GM18520 (cell line): ENCODE data around the gene PDS5B.
"Not testable (repeated sequence)": the region's sequence is repeated elsewhere in the genome, so short reads cannot be mapped to it uniquely, and the experiment has no call there.

Experiments used
- ATAC-seq: cut with Tn5 transposase; IDR thresholded peaks from one replicate; pipeline ENCODE4 v1.9.1; 2021; ENCODE audit not compliant: unreplicated experiment

PDS5B gene

DNA sequence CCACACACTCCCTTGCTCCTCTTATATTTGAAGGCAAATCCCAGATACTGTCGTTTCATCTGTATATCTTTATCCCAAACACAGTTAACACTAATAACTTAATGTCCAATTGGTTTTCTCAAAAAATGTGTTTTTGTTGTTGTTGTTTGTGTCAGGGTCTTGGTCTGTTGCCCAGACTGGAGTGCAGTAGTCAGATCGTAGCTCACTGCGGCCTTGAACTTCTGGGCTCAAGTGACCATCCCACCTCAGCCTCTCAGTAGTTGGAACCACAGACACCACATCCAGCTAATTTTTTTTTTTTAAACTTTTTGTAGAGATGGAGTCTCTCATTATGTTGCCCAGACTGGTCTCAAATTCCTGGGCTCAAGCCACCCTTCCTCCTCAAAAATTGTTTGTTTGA is 137.7 kb downstream of the PDS5B start:
- ATAC-seq = no peak

- no peak for ATAC-seq
These were observed 140.3 kb downstream of the PDS5B start for GRCh38 chr13:32726374-32727037.

DNA sequence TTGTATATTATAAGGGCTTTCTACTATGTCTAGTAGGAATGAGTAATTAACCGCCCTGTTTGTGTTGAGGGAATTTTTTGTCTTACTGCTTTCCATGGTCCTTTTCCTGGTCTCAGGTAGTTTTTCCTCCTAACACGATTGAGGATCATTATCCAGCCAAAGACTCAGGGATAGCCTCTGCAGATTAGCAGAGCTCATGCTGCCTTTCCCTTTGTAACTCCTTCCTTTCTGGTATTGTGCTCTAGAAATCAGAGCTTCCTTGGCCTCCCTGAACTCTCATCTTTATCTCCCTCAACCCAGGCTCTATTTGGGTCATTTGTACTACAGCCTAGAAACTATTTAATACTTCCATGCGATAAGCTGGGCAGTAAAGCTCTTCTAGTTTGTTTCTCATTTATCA is 142.1 kb downstream of the PDS5B start:
- no peak for ATAC-seq

- not testable (repeated sequence) for ATAC-seq
These were observed 142.8 kb downstream of the PDS5B start for GRCh38 chr13:32729097-32729496.

DNA sequence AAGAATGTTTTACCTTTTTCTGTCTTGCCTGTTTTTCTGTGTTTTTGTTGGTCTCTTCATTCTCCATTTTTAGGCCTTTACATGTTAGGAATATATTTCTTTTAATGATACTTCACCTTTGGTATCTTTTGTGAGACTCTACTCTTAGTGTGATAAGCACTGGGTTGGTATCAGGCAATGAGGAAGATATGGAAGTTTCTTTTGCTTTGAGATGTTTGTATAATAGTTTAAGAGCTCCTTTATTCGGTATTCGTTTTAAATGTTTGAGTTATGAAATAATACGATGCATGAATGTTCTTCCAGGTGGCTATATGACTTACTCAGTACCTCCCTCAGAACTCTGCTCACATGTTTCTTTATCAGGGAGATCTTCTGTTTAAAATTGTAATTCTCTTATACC is 144.8 kb downstream of the PDS5B start:
- no peak for ATAC-seq

DNA sequence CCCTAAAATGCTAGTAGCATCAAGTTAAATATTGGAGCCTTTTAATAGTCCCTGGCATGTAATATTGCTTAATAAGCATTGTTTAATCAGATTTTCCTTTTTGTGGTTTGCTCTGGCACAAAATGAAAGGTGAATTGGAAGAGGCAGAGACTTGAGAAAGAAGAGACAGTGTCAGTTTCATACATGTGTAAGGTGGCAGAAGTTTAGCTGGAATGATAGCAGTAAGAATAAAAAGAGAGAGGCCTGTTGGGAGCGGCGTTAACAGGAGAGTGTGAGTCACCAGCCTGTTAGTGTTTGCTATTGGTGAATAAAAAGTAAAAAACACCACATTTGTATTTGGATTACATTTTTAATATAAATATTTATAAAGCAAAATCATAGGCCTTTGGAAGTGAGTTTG is 145.3 kb downstream of the PDS5B start:
- no peak for ATAC-seq

- no peak for ATAC-seq
These were observed 147.4 kb downstream of the PDS5B start for GRCh38 chr13:32733690-32734089.

GRCh38 chr13:32734511-32734910 is 148.3 kb downstream of the PDS5B start:
- ATAC-seq = no peak

- no peak for ATAC-seq
These were observed 149.6 kb downstream of the PDS5B start for GRCh38 chr13:32735859-32736258.

- no peak for ATAC-seq
These were observed 150.4 kb downstream of the PDS5B start for GRCh38 chr13:32736648-32737047.

DNA sequence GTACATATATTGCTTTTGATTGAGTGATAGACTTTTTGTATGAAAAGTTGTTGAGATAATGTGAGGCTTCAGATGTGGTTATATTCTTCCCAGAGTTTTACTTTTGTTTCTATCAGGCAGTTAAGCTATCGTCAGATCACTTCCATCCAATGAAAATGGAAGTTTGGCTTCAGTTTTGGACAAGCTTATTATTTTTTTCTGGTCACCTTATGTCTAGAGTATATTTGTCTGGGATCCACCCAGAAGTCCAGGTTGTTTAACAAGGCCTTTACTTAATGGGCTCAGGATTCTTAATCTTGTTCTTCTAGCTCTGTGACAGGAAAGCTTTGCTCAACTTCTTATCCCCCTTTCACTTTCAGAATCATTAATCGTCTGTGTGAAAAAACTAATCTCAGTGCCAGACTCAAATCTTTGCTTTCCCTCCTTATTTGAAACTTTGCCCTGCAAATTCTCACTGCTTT is 150.9 kb downstream of the PDS5B start:
- ATAC-seq = peak; percentile 32

DNA sequence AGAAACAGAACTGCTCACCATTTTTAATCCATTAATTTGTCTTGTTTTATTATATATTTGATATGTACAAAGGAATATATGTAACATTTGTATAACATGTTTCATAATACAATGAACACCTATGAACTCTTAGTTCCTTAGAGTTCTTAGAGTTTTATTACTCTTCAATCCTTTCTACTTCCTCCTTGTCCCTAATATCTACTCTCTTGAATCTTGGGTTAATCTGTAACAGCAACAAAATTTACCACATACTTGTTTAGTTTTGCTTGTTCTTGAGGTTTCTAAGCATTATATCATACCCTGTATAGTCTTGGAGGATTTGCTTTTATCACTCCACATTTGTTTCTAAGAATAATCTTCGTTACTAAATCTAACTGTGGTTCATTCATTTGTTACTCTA is 151.4 kb downstream of the PDS5B start:
- ATAC-seq = peak; percentile 28

GRCh38 chr13:32745509-32745908 is 159.3 kb downstream of the PDS5B start:
- no peak for ATAC-seq

- no peak for ATAC-seq
These were observed 160.2 kb downstream of the PDS5B start for GRCh38 chr13:32746474-32746873.

DNA sequence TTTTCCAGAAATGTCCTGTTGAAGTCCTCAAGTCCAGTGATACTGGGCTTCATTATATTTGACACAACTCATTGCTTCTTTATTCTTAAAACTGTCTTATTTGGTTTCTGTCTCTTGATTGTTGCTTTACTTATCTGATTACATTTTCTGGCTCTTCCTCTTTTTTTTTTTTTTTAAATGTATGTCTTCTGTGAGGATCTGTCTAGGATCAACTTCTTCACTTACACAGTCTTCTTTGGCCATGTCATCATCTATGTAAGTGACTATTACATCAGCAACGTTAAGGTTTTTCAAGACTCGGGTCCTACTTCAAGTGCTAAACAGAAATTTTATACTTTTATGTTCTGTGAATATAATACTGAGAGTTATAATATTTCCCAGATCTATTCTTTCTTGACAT is 162.1 kb downstream of the PDS5B start:
- no peak for ATAC-seq

DNA sequence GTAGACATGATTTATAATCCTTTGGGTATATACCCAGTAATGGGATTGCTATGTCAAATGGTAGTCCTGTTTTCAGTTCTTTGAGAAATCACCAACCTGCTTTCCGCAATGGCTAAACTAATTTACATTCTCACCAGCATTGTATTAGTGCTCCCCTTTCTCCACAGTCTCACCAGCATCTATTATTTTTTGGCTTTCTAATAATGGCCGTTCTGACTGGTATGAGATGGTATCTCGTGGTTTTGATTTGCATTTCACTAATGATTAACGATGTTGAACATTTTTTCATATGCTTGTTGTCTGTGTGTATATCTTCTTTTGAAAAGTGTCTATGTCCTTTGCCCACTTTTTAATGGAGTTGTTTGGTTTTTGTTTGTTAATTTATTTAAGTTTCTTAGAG is 165.1 kb downstream of the PDS5B start:
- peak; percentile 42 for ATAC-seq

GRCh38 chr13:32752311-32752710 is 166.1 kb downstream of the PDS5B start:
- ATAC-seq = no peak

- ATAC-seq = no peak
These were observed 166.8 kb downstream of the PDS5B start for GRCh38 chr13:32752997-32753606.

GRCh38 chr13:32754179-32754578 is 167.9 kb downstream of the PDS5B start:
- ATAC-seq = no peak

DNA sequence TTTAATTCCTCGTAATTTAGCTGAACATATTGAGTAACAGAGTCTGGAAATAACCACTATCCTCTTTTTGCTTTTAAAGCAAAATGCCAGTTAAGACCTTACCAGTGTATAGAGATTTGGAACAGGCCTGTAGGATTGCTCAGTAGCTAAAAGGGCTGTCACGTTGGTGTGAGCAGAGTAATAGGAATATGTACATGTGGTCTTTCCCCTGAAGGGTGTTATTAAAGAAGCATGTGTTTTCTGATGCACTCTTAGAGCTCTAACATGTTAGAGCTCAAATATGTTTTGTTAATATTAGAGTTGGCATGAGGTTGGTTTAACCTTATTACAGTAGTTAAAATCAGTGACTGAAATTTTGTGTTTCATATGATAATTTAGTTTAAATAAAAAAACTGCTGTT is 172.9 kb downstream of the PDS5B start:
- ATAC-seq = no peak

DNA sequence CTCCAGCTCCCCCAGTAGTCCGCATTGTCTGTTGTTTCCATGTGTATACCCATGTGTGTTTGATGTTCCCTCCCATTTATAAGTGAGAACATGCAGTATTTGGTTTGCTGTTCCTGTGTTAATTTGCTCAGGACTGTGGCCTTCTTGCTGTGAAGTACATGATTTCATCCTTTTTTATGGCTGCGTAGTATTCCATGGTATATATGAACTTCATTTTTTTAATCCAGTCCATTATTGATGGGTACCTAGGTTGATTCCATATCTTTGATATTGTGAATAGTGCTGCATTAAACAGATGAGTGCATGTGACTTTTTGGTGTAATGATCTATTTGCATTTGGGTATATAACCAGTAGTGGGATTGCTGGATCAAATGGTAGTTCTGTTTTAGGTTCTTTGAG is 175.2 kb downstream of the PDS5B start:
- ATAC-seq = no peak

DNA sequence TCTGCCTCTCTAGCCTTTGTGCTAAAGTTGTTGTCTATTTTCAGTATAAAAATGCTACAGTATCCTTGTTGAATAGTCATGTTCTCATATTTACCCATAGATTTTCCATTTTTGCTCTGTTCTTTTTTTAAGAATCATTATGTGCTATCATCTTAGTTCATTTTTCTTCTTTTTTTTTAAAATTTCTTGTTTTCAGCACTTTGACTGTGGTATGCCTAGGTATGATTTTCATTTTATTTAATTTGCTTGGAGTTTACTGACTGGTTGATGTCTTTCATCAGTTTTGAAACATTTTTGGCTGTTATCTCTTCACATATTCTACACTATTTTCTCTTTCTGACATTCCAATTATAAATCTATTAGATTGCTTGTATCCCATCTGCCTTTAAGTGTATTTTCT is 192.9 kb downstream of the PDS5B start:
- no peak for ATAC-seq

- no peak for ATAC-seq
These were observed 195.7 kb downstream of the PDS5B start for GRCh38 chr13:32781906-32782305.
